ENCODE results near the gene NANS. TPM values are rescaled to one million over a fixed set of nuclear protein-coding genes. Genes with fewer than 3 reads are reported as not detected.
A peak's percentile ranks its signal among the peaks of the same experiment; 100 is the strongest.

NANS gene
- total and polyA plus RNA-seq, 2 of the 8 experiments (the other 6 are each of a cell fraction or from before 2014, with no cell fraction given), result 56.5 to 67.3 TPM

DNA sequence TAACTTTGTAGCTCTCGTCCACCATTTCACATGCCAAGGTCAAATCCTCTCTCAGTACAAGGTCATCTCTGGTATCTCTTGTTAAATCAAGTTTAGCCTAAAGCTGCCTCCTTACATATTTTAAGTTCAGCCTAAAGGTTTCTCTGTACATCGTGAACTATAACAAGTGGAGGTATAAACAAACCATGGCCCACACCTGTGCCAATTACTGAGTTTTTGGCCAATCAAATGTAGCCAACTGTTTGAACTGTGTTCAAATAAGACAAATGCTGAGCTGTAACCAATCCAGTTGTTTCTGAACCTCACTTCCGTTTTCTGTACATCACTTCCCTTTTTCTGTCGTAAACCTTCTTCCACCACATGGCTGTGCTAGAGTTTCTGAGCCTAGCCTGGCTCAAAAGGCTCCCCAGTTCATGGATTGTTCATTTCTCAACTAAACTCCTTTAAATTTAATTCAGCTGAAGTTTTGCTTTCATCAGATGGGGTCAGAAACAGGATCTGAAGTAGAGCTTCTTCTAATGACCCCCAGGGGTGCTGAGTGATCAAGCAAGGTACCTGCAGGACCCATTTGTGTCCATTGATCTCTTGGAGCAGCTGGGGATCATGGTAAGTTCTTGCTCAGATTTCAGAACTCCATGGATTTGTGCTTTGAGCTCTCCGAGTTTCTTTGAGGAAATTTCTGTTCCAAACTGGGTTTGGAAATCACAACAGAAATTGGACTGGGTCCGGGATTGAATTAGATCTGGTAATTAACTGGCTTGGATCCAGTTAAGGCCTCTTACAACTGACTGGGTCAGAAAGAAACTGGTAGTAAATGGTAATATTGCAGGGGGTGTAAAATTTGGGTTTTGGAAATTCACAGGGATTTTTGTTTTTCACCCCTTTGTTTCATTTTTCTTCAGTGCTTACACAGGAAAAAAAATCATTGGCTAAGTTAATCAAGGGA is 11.0 kb upstream of the NANS start:
- H3K9ac ChIP-seq (replicated peaks in 1 of 4; ENCODE audit: extremely low read depth in 1 of 4, low read depth in 3 of 4, low read length in 3 of 4), result no peak overlapping the region
- no peak overlapping the region for H4K8ac ChIP-seq (ENCODE audit: extremely low read depth, insufficient read depth, low read length)
- no peak overlapping the region for H2BK20ac ChIP-seq (ENCODE audit: low read length)
- H3K56ac ChIP-seq (replicated peaks; ENCODE audit: insufficient read length, low read depth, low read length), result no peak overlapping the region
- no peaks in the 10 kb centered on the region; a peak in 2 of 7 replicates for H3K27me3 ChIP-seq (replicated peaks in 1 of 4; ENCODE audit: control insufficient read depth in 3 of 4, extremely low read depth in 1 of 4, insufficient read depth in 3 of 4, low read length in 3 of 4)
- no peaks in the 10 kb centered on the region for H3K23me2 ChIP-seq (ENCODE audit: low read depth, low read length)
- no peak overlapping the region for H2BK12ac ChIP-seq (ENCODE audit: low read depth, low read length)
- H3K79me1 ChIP-seq (ENCODE audit: low read depth, low read length), result no peaks in the 10 kb centered on the region
- DNase-seq (ENCODE audit: low read depth in 1 of 2, low spot score in 2 of 2) (no peak), FAIRE-seq (no peak)
- H3K36me3 ChIP-seq (ENCODE audit: control insufficient read depth in 2 of 4, insufficient read depth in 4 of 4, low read length in 3 of 4), result no peaks in the 10 kb centered on the region
- 0 out of 2 replicates have a peak overlapping the region, but pooled peaks have one; percentile 35 for H2AFZ ChIP-seq (ENCODE audit: low read length)
- no peak overlapping the region for H3K4ac ChIP-seq (replicated peaks; ENCODE audit: insufficient read length, low read depth, low read length)
- no peaks in the 10 kb centered on the region for H3K79me2 ChIP-seq (ENCODE audit: control insufficient read depth in 1 of 2, insufficient read depth in 2 of 2, low read length in 2 of 2)
- H2BK5ac ChIP-seq (ENCODE audit: low read depth, low read length), result no peak overlapping the region
- no peak overlapping the region for H3K27ac ChIP-seq (ENCODE audit: low read depth, low read length)
- H2AK5ac ChIP-seq (ENCODE audit: low read depth, low read length), result no peak overlapping the region
- no peaks in the 10 kb centered on the region for H4K20me1 ChIP-seq (replicated peaks in 1 of 2; ENCODE audit: control insufficient read depth in 1 of 2, insufficient read depth in 2 of 2, low read length in 2 of 2)
- no peak overlapping the region for H2BK120ac ChIP-seq (replicated peaks; ENCODE audit: low read depth, low read length)
- no peak overlapping the region for H4K91ac ChIP-seq (replicated peaks; ENCODE audit: insufficient read length, low read length)
- H4K5ac ChIP-seq (ENCODE audit: insufficient read length, low read depth, low read length), result no peak overlapping the region
- POLR2A ChIA-PET (ENCODE audit: partially characterized antibody), result interaction anchor here (1.1 to 1.8 kb wide), 2 partner anchors 11 to 63 kb away, joined by 4 to 5 read pairs; partner anchors contain the start of genes ANP32B and NANS
- CTCF ChIA-PET (ENCODE audit: partially characterized antibody), result interaction anchor here (0.5 to 4.0 kb wide), 10 partner anchors 9 to 189 kb away, joined by 3 to 25 read pairs (median 3); partner anchors contain the start of gene ANP32B
- H2BK15ac ChIP-seq (ENCODE audit: low read length), result no peak overlapping the region
- H3K18ac ChIP-seq (ENCODE audit: extremely low read depth, low read length), result no peak overlapping the region
- H3K4me3 ChIP-seq (ENCODE audit: extremely low read depth in 1 of 4, insufficient read depth in 2 of 4, low read depth in 3 of 4, low read length in 4 of 4), result no peak overlapping the region
- 92% methylated on average over 6 of the region's 6 CpGs; no CpG with 5 or more reads in 1 of the 2 experiments for WGBS, 2 experiments (ENCODE audit: extremely low coverage in 1 of 2, insufficient coverage in 1 of 2, insufficient read length in 1 of 2, insufficient replicate concordance in 2 of 2, low coverage in 1 of 2, low lambda C conversion rate in 2 of 2, missing lambda C conversion rate in 1 of 2)
- no peaks in the 10 kb centered on the region for H3K4me1 ChIP-seq (replicated peaks in 1 of 4; ENCODE audit: control insufficient read depth in 3 of 4, insufficient read depth in 4 of 4, low read length in 3 of 4)
- H3K9me3 ChIP-seq (ENCODE audit: insufficient read depth in 2 of 2, low read depth in 1 of 2, low read length in 1 of 2), result no peaks in the 10 kb centered on the region
- H3K4me2 ChIP-seq (ENCODE audit: insufficient read depth in 1 of 2, low read depth in 2 of 2, low read length in 2 of 2), result no peak overlapping the region
- H3K23ac ChIP-seq (ENCODE audit: insufficient read length), result no peak overlapping the region
- no peak overlapping the region for H3K14ac ChIP-seq (ENCODE audit: insufficient read length)
- TF ChIP-seq SP4 (IDR thresholded peaks at IDR 0.05; ENCODE audit: low read length) (no peak), CHD1 (IDR thresholded peaks at IDR 0.05; ENCODE audit: low read depth, low read length) (no peak), GTF2F1 (IDR thresholded peaks at IDR 0.05; ENCODE audit: borderline replicate concordance, low read depth, low read length) (no peak), SIX5 (IDR thresholded peaks at IDR 0.05; ENCODE audit: low read depth, low read length) (no peak), RNF2 (IDR thresholded peaks at IDR 0.05; ENCODE audit: borderline replicate concordance, low read depth, low read length, missing control alignments, poor library complexity, severe bottlenecking) (no peak), POLR2A (IDR thresholded peaks at IDR 0.05; ENCODE audit: control extremely low read depth in 1 of 2, low read depth in 2 of 2, low read length in 2 of 2) (no peak), RFX5 (IDR thresholded peaks at IDR 0.05; ENCODE audit: borderline replicate concordance, low read depth, low read length) (no peak), SIRT6 (IDR thresholded peaks at IDR 0.05; ENCODE audit: low read length) (no peak)
